ENCODE measurements around the gene MRPS35. TPM values are rescaled to one million over a fixed set of nuclear protein-coding genes. Genes with fewer than 3 reads are reported as not detected.

The MRPS35 gene
- total RNA-seq (2014; rRNA removed; shearing (Covaris generic)): 66.7 and 97.6 TPM in 2 replicates

- DNase-seq (ENCODE audit: low read depth): peak; percentile 86
Observed at GRCh38 chr12:27710592-27711316, at the start of gene MRPS35. TSS of gene MRPS35 (plus strand) at chr12:27710832. CDS start at chr12:27710844, 12 bp downstream.

- no peak for DNase-seq (ENCODE audit: low read depth)
Observed at GRCh38 chr12:27665704-27666103, 44.9 kb upstream of the MRPS35 start.

GRCh38 chr12:27666510-27666909 is 44.1 kb upstream of the MRPS35 start:
- DNase-seq (ENCODE audit: low read depth): no peak

- DNase-seq (ENCODE audit: low read depth): peak; percentile 71
Observed at GRCh38 chr12:27667540-27667939, 43.1 kb upstream of the MRPS35 start.

GRCh38 chr12:27672051-27672450 is 38.6 kb upstream of the MRPS35 start:
- no peak for DNase-seq (ENCODE audit: low read depth)

- DNase-seq (ENCODE audit: low read depth): no peak
Observed at GRCh38 chr12:27672643-27673042, 38.0 kb upstream of the MRPS35 start.

GRCh38 chr12:27673101-27673718 is 37.4 kb upstream of the MRPS35 start:
- no peak for DNase-seq (ENCODE audit: low read depth)

- DNase-seq (ENCODE audit: low read depth): no peak
Observed at GRCh38 chr12:27674989-27675388, 35.6 kb upstream of the MRPS35 start.

- DNase-seq (ENCODE audit: low read depth): no peak
Observed at GRCh38 chr12:27680619-27681018, 30.0 kb upstream of the MRPS35 start.

GRCh38 chr12:27682534-27682933 is 28.1 kb upstream of the MRPS35 start:
- DNase-seq (ENCODE audit: low read depth): no peak

GRCh38 chr12:27685274-27685673 is 25.4 kb upstream of the MRPS35 start:
- DNase-seq (ENCODE audit: low read depth): no peak

GRCh38 chr12:27686147-27686546 is 24.5 kb upstream of the MRPS35 start:
- DNase-seq (ENCODE audit: low read depth): no peak

- no peak for DNase-seq (ENCODE audit: low read depth)
Observed at GRCh38 chr12:27688671-27689070, 22.0 kb upstream of the MRPS35 start.

GRCh38 chr12:27689558-27690180 is 21.0 kb upstream of the MRPS35 start:
- no peak for DNase-seq (ENCODE audit: low read depth)

- no peak for DNase-seq (ENCODE audit: low read depth)
Observed at GRCh38 chr12:27693403-27693802, 17.2 kb upstream of the MRPS35 start.

- DNase-seq (ENCODE audit: low read depth): peak; percentile 9
Observed at GRCh38 chr12:27695556-27696292, 14.9 kb upstream of the MRPS35 start.

GRCh38 chr12:27696293-27696652 is 14.4 kb upstream of the MRPS35 start, which contains the start of gene REP15:
TSS of gene REP15 (plus strand) at chr12:27696447. CDS start at chr12:27696563, 116 bp downstream.
- no peak for DNase-seq (ENCODE audit: low read depth)

GRCh38 chr12:27696864-27697564 is 13.6 kb upstream of the MRPS35 start:
- no peak for DNase-seq (ENCODE audit: low read depth)

- DNase-seq (ENCODE audit: low read depth): peak; percentile 71
Observed at GRCh38 chr12:27703720-27704452, 6.7 kb upstream of the MRPS35 start.

GRCh38 chr12:27705263-27705662 is 5.4 kb upstream of the MRPS35 start:
- DNase-seq (ENCODE audit: low read depth): no peak

GRCh38 chr12:27707216-27707615 is 3.4 kb upstream of the MRPS35 start:
- DNase-seq (ENCODE audit: low read depth): no peak

All from M059J (cell line).